Natural killer cell (primary cell): ENCODE results near the gene TSPAN18. TPM values are rescaled to one million over a fixed set of nuclear protein-coding genes. Genes with fewer than 3 reads are reported as not detected.

Experiments used
- ATAC-seq, 3 donors: fragments of 150-1000 bp in 2 of 3; fragments of 200-7000 bp in 1 of 3; cut with Tn5 transposase; 1 replicate in 1 of 3; 2 replicates in 2 of 3; pipeline ENCODE4 v1.10.0; 2021; ENCODE audit warnings: mild to moderate bottlenecking in 2 of 3, moderate library complexity in 2 of 3
- DNase-seq, 2 donors: peaks; one replicate each; pipeline versions ENCODE4 v3.0.0 to v3.0.0-alpha.2; 2013 to 2021; ENCODE audit warnings: mixed read lengths in 1 of 2
- H3K27ac ChIP-seq: one replicate; pipeline ENCODE4 v1.5.1; 2013; ENCODE audit warnings: mild to moderate bottlenecking, low read length
- H3K27me3 ChIP-seq: one replicate; pipeline ENCODE4 v1.6.1; 2013; ENCODE audit warnings: low read length; ENCODE audit not compliant: control insufficient read depth, insufficient read depth
- H3K36me3 ChIP-seq: one replicate; pipeline ENCODE4 v1.6.1; 2013; ENCODE audit warnings: low read length; ENCODE audit not compliant: control insufficient read depth, insufficient read depth
- H3K4me1 ChIP-seq: one replicate; pipeline ENCODE4 v1.6.1; 2013; ENCODE audit warnings: low read length; ENCODE audit not compliant: control insufficient read depth, insufficient read depth
- H3K4me3 ChIP-seq: one replicate; pipeline ENCODE4 v1.5.1; 2013; ENCODE audit warnings: low read length
- H3K9me3 ChIP-seq: one replicate; pipeline ENCODE4 v1.6.1; 2013; ENCODE audit warnings: low read length; ENCODE audit not compliant: control insufficient read depth, insufficient read depth
- H3K27ac Mint-ChIP-seq, 2 donors: one replicate each; pipeline ENCODE4 v1.8.0; 2022; ENCODE audit warnings: mild to moderate bottlenecking in 2 of 2, mixed read lengths in 2 of 2, moderate library complexity in 1 of 2
- H3K27me3 Mint-ChIP-seq, 2 donors: one replicate each; pipeline ENCODE4 v1.8.0; 2022; ENCODE audit warnings: low read depth in 2 of 2, mixed read lengths in 2 of 2
- H3K36me3 Mint-ChIP-seq: one replicate; pipeline ENCODE4 v1.8.0; 2022; ENCODE audit warnings: mixed read lengths
- H3K4me1 Mint-ChIP-seq, 2 donors: one replicate each; pipeline ENCODE4 v1.8.0; 2022; ENCODE audit warnings: mixed read lengths in 2 of 2
- H3K4me3 Mint-ChIP-seq: one replicate; pipeline ENCODE4 v1.8.0; 2022; ENCODE audit warnings: mild to moderate bottlenecking, moderate library complexity, mixed read lengths
- H3K9me3 Mint-ChIP-seq, 2 donors: one replicate each; pipeline ENCODE4 v1.8.0; 2022; ENCODE audit warnings: mixed read lengths in 2 of 2
- WGBS: methylation state at CpG from one replicate; pipeline ENCODE4 v1.1.7; 2013; ENCODE audit warnings: missing lambda C conversion rate; ENCODE audit not compliant: insufficient coverage; 5-methylcytosine and 5-hydroxymethylcytosine counted together
- intact Hi-C: fragments of 100-400 bp; cut with micrococcal nuclease; formaldehyde crosslinking; loops from one replicate; pipeline ENCODE4 v1.14.2; 2022
- total RNA-seq, 4 donors: library from RNA; stranded (reverse); fragments of 120-200 nt in 1 of 4; gene quantifications; one replicate each; pipeline versions ENCODE4 v1.2.3 to v1.2.4, GENCODE V29; 2013 to 2022
- TF ChIP-seq, protein P1 (sequence below): fragments of 200-600 bp; IDR thresholded peaks from one replicate; pipeline ENCODE4 v1.8.0; 2022; ENCODE audit warnings: antibody characterized with exemption

TSPAN18 gene
- total RNA-seq, 3 donors from 2014 or later (not counting 1 experiment from before 2014, with no cell fraction given), result 1.9 to 2.4 (median 2.3) TPM

DNA sequence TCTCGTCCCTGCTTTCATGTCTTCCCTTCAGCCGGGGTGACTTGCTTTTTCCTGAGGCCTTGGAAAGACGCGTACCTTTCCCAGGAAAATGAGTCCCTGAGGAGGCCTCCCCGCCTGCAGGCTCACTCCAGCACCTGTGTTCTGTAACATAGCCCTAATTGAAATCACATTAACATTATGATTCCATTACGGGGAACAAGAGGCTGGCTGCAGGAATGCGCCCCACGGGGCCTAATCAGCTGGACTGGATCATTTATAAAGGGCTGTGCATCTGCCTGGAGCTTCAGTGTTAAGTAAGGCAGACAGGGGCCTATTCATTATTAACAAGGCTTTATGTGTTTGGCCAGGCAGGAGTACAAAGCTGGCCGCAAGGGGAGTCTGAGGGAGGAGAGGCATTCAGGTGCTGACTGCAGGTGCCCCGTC, 41.9 kb upstream of the TSPAN18 start:
- Mint-ChIP-seq H3K4me1 (peaks cover 4 to 5% of the 10 kb centered on the region in 2 donors), H3K27ac (no peak overlapping the region)
- peaks cover 22% of the 10 kb centered on the region for H3K4me1 ChIP-seq

DNA sequence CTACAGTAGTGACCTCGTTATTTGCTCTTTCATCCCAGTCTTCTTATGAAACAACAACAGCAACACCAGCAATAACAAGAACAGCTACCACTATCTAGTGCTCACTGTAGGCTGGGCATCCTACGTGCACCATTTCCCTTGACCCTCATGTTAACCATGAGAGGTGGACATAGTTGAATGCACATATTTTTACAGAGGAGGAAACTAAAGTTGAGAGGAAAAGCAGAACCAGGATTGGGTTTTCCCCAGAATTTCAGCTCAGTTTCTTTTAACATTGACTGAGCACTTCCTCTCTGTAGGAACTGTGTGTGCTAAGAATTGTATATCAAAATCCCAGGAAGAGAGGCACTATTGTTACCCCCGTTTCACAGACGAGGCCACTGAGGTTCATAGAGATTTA, 39.4 kb upstream of the TSPAN18 start:
- intact Hi-C loops, result no loop called here
- Mint-ChIP-seq H3K27me3 (peaks cover 0 to 4% of the 10 kb centered on the region in 2 donors), H3K4me1 (no peaks in the 10 kb centered on the region), H3K36me3 (no peaks in the 10 kb centered on the region), H3K27ac (no peak overlapping the region), H3K4me3 (no peak overlapping the region), H3K9me3 (peaks cover 0 to under 1% of the 10 kb centered on the region in 2 donors)
- no peaks in the 10 kb centered on the region for H3K27me3 ChIP-seq
- H3K4me3 ChIP-seq, result no peak overlapping the region
- no peaks in the 10 kb centered on the region for H3K9me3 ChIP-seq
- TF ChIP-seq, protein P1, sequence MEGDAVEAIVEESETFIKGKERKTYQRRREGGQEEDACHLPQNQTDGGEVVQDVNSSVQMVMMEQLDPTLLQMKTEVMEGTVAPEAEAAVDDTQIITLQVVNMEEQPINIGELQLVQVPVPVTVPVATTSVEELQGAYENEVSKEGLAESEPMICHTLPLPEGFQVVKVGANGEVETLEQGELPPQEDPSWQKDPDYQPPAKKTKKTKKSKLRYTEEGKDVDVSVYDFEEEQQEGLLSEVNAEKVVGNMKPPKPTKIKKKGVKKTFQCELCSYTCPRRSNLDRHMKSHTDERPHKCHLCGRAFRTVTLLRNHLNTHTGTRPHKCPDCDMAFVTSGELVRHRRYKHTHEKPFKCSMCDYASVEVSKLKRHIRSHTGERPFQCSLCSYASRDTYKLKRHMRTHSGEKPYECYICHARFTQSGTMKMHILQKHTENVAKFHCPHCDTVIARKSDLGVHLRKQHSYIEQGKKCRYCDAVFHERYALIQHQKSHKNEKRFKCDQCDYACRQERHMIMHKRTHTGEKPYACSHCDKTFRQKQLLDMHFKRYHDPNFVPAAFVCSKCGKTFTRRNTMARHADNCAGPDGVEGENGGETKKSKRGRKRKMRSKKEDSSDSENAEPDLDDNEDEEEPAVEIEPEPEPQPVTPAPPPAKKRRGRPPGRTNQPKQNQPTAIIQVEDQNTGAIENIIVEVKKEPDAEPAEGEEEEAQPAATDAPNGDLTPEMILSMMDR, result no peak
- no peaks in the 10 kb centered on the region for H3K36me3 ChIP-seq
- ATAC-seq (no peak), DNase-seq (no peak)
- no peak overlapping the region for H3K27ac ChIP-seq
- WGBS, result 44% methylated on average over 4 of the region's 4 CpGs
- no peaks in the 10 kb centered on the region for H3K4me1 ChIP-seq

More for the DNA sequence above, 41.9 kb upstream of the TSPAN18 start:
- Mint-ChIP-seq H3K9me3 (peaks cover 0 to 3% of the 10 kb centered on the region in 2 donors), H3K36me3 (no peaks in the 10 kb centered on the region), H3K27me3 (peaks cover 0 to 5% of the 10 kb centered on the region in 2 donors), H3K4me3 (no peak overlapping the region)
- TF ChIP-seq, protein P1, result no peak
- Histone ChIP-seq H3K36me3 (no peaks in the 10 kb centered on the region), H3K27me3 (no peaks in the 10 kb centered on the region), H3K9me3 (no peaks in the 10 kb centered on the region), H3K27ac (no peak overlapping the region), H3K4me3 (no peak overlapping the region)
- ATAC-seq (no peak), DNase-seq (no peak)
- intact Hi-C loops, result no loop called here
- 94% methylated on average over 10 of the region's 10 CpGs for WGBS

DNA sequence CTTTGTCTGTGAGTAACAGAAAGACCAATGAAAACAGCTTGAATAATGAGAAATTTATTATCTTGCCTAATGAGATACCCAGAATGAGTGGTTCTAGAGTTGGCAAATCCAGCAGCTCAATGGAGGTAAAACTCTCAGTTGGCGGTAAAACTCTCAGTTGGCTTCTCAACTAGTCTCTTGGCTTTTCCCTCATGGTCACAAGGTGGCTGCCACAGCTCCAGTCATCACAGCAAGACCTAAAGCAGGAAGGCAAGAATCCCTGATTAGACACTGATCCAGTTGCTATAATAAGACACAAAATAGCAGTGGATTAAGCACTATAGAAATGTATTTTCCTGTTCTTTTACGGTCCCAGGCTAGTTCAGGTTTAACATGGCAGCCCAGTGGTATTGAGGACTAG, 37.5 kb upstream of the TSPAN18 start:
- H3K4me3 ChIP-seq, result no peak overlapping the region
- H3K9me3 Mint-ChIP-seq, result no peaks in the 10 kb centered on the region
- H3K27ac Mint-ChIP-seq, result no peak overlapping the region
- intact Hi-C loops, result no loop called here
- 47% methylated on average over 2 of the region's 2 CpGs for WGBS
- TF ChIP-seq, protein P1, result no peak
- DNase-seq (no peak), ATAC-seq (no peak)
- no peaks in the 10 kb centered on the region for H3K36me3 ChIP-seq
- no peak overlapping the region for H3K27ac ChIP-seq
- H3K27me3 Mint-ChIP-seq, result peaks cover 0 to 4% of the 10 kb centered on the region in 2 donors
- no peaks in the 10 kb centered on the region for H3K36me3 Mint-ChIP-seq
- no peaks in the 10 kb centered on the region for H3K9me3 ChIP-seq
- H3K4me1 Mint-ChIP-seq, result no peaks in the 10 kb centered on the region
- H3K4me1 ChIP-seq, result no peaks in the 10 kb centered on the region
- no peaks in the 10 kb centered on the region for H3K27me3 ChIP-seq
- H3K4me3 Mint-ChIP-seq, result no peak overlapping the region

DNA sequence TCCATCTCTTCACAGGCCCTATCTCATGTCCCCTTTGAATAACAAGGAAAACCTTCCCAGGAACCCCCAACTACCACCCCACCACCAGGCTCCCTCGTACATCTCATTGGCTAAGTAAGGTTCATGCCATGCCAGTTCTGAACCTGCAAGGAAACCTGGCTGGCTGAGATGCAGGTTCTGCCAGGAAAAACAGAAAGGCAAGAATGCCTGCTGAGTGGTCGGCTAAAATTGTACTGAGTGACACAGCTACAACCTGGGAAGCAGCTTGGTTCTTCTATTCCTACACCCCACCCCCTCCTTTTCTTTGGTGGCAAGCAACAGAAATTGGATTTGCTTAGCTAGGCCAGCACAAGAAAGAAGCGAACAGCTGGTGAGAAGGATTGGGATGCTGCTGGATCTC, 36.1 kb upstream of the TSPAN18 start:
- Histone ChIP-seq H3K4me1 (no peaks in the 10 kb centered on the region), H3K27me3 (no peaks in the 10 kb centered on the region), H3K9me3 (no peaks in the 10 kb centered on the region), H3K27ac (no peak overlapping the region), H3K4me3 (no peak overlapping the region), H3K36me3 (no peaks in the 10 kb centered on the region)
- intact Hi-C loops, result no loop called here
- Mint-ChIP-seq H3K4me3 (no peak overlapping the region), H3K27ac (no peak overlapping the region), H3K9me3 (no peaks in the 10 kb centered on the region), H3K36me3 (no peaks in the 10 kb centered on the region), H3K27me3 (peaks cover 0 to 4% of the 10 kb centered on the region in 2 donors), H3K4me1 (no peaks in the 10 kb centered on the region)
- TF ChIP-seq, protein P1, result no peak
- DNase-seq (no peak), ATAC-seq (no peak)
- WGBS, result 86% methylated on average over 3 of the region's 3 CpGs
